ENCODE data around the gene MMP26. TPM values are rescaled to one million over a fixed set of nuclear protein-coding genes. Genes with fewer than 3 reads are reported as not detected.

Gene MMP26
- total RNA-seq, 1 donor from 2014 or later, result not detected

- no peak overlapping the region for H3K27ac ChIP-seq (replicated peaks)
- H3K36me3 ChIP-seq, result no peaks in the 10 kb centered on the region
- H3K4me1 ChIP-seq, result no peaks in the 10 kb centered on the region
- H3K4me3 ChIP-seq, result no peak overlapping the region
- DNase-seq, result no peak
- no peak for TF ChIP-seq CTCF (IDR thresholded peaks at IDR 0.05; ENCODE audit: borderline replicate concordance)
- no peaks in the 10 kb centered on the region for H3K9me3 ChIP-seq (replicated peaks)
- H3K27me3 ChIP-seq (ENCODE audit: low read depth), result no peaks in the 10 kb centered on the region
- intact Hi-C loops (cut with micrococcal nuclease), result no loop called here
These were observed 21.8 kb upstream of the MMP26 start for GRCh38 chr11:4682623-4683419.

- no peaks in the 10 kb centered on the region for H3K36me3 ChIP-seq
- no peaks in the 10 kb centered on the region for H3K9me3 ChIP-seq (replicated peaks)
- no peaks in the 10 kb centered on the region for H3K4me1 ChIP-seq
- intact Hi-C loops (cut with micrococcal nuclease), result no loop called here
- no peak for TF ChIP-seq CTCF (IDR thresholded peaks at IDR 0.05; ENCODE audit: borderline replicate concordance)
- no peak overlapping the region for H3K4me3 ChIP-seq
- H3K27ac ChIP-seq (replicated peaks), result no peak overlapping the region
- no peaks in the 10 kb centered on the region for H3K27me3 ChIP-seq (ENCODE audit: low read depth)
- DNase-seq, result no peak
These were observed 19.8 kb upstream of the MMP26 start for GRCh38 chr11:4684631-4685285.

GRCh38 chr11:4695442-4695841 is 9.1 kb upstream of the MMP26 start:
- intact Hi-C loops (cut with micrococcal nuclease), result loop anchor here (10.0 kb wide), 1 partner anchor 51 kb away; the partner anchor contains the start of gene OR51E1
- no peak for DNase-seq
- TF ChIP-seq CTCF (IDR thresholded peaks at IDR 0.05; ENCODE audit: borderline replicate concordance), result no peak
- Histone ChIP-seq H3K27me3 (ENCODE audit: low read depth) (no peaks in the 10 kb centered on the region), H3K4me3 (no peak overlapping the region), H3K4me1 (peaks cover 3% of the 10 kb centered on the region), H3K9me3 (replicated peaks) (no peaks in the 10 kb centered on the region), H3K27ac (replicated peaks) (no peak overlapping the region), H3K36me3 (no peaks in the 10 kb centered on the region)

- DNase-seq, result no peak
- H3K27ac ChIP-seq (replicated peaks), result no peak within 1 kb of the TSS
- intact Hi-C loops (cut with micrococcal nuclease), result loop anchor here (10.0 kb wide), 1 partner anchor 53 kb away; the partner anchor contains the start of gene OR51E1
- no peaks in the 10 kb centered on the region for H3K9me3 ChIP-seq (replicated peaks)
- H3K36me3 ChIP-seq, result no peaks in the 10 kb centered on the region
- no peaks in the 10 kb centered on the region for H3K27me3 ChIP-seq (ENCODE audit: low read depth)
- H3K4me1 ChIP-seq, result peaks cover 3% of the 10 kb centered on the region
- TF ChIP-seq CTCF (IDR thresholded peaks at IDR 0.05; ENCODE audit: borderline replicate concordance), result no peak
- H3K4me3 ChIP-seq, result no peak within 1 kb of the TSS
These were observed 7.0 kb upstream of the MMP26 start, which contains the start of gene OR51E2 for GRCh38 chr11:4697585-4697984. TSS of gene OR51E2 (minus strand) at chr11:4697853. CDS start at chr11:4682711, 15,142 bp downstream.

- Histone ChIP-seq H3K4me1 (peaks cover 13% of the 10 kb centered on the region), H3K27ac (replicated peaks) (no peak overlapping the region), H3K4me3 (no peak overlapping the region), H3K9me3 (replicated peaks) (no peaks in the 10 kb centered on the region), H3K36me3 (no peaks in the 10 kb centered on the region), H3K27me3 (ENCODE audit: low read depth) (no peaks in the 10 kb centered on the region)
- DNase-seq, result no peak
- no peak for TF ChIP-seq CTCF (IDR thresholded peaks at IDR 0.05; ENCODE audit: borderline replicate concordance)
- intact Hi-C loops (cut with micrococcal nuclease), result loop anchor here (10.0 kb wide), 1 partner anchor 55 kb away; the partner anchor contains the start of gene OR51E1
These were observed 4.7 kb upstream of the MMP26 start for GRCh38 chr11:4699697-4700435.
